Heart left ventricle (tissue), 16 donors: ENCODE measurements around the gene GLS2. TPM values are rescaled to one million over a fixed set of nuclear protein-coding genes. Genes with fewer than 3 reads are reported as not detected.

Source experiments
- ATAC-seq, 4 donors: fragments of 200-7000 bp; cut with Tn5 transposase; one replicate each; pipeline ENCODE4 v1.9.1; 2020 to 2022; ENCODE audit warnings: moderate library complexity in 4 of 4, mild to moderate bottlenecking in 3 of 4, moderate number of reproducible peaks in 1 of 4
- DNase-seq, 5 donors: peaks; one replicate each; pipeline ENCODE4 v3.0.0-alpha.2; 2020
- H3K27ac ChIP-seq, 12 donors: fragments of 200-600 bp; sonication (generic) in 4 of 12; one replicate each; pipeline versions ENCODE4 v1.5.0 to v1.8.0; 2016 to 2022; ENCODE audit warnings: mild to moderate bottlenecking in 2 of 12
- H3K27me3 ChIP-seq, 9 donors: fragments of 200-600 bp; sonication (generic) in 2 of 9; one replicate each; pipeline versions ENCODE4 v1.5.1 to v1.8.0; 2016 to 2022; ENCODE audit warnings: mild to moderate bottlenecking in 3 of 9
- H3K36me3 ChIP-seq, 9 donors: fragments of 200-600 bp; sonication (generic) in 2 of 9; one replicate each; pipeline versions ENCODE4 v1.5.0 to v1.8.0; 2018 to 2022; ENCODE audit warnings: mild to moderate bottlenecking in 2 of 9
- H3K4me1 ChIP-seq, 12 donors: fragments of 200-600 bp; sonication (generic) in 4 of 12; one replicate each; pipeline versions ENCODE4 v1.5.0 to v1.8.0; 2016 to 2022; ENCODE audit warnings: mild to moderate bottlenecking in 3 of 12
- H3K4me3 ChIP-seq, 12 donors: fragments of 200-600 bp; sonication (generic) in 4 of 12; one replicate each; pipeline versions ENCODE4 v1.5.0 to v1.8.0; 2017 to 2022; ENCODE audit warnings: mild to moderate bottlenecking in 9 of 12, moderate library complexity in 4 of 12
- H3K9me3 ChIP-seq, 12 donors: fragments of 200-600 bp; sonication (generic) in 4 of 12; one replicate each; pipeline versions ENCODE4 v1.5.0 to v1.8.0; 2016 to 2022; ENCODE audit warnings: mild to moderate bottlenecking in 1 of 12
- CTCF ChIP-seq, 12 donors: fragments of 200-600 bp; sonication (generic) in 4 of 12; IDR thresholded peaks; one replicate each; pipeline versions ENCODE4 v1.5.0 to v1.8.0; 2018 to 2022; ENCODE audit warnings: antibody characterized with exemption in 12 of 12, mild to moderate bottlenecking in 5 of 12
- POLR2A ChIP-seq, 2 donors: fragments of 450-650 bp; IDR thresholded peaks; one replicate each; pipeline ENCODE4 v1.6.1; 2017; ENCODE audit warnings: antibody characterized with exemption in 2 of 2, mild to moderate bottlenecking in 2 of 2, moderate library complexity in 2 of 2
- WGBS, 4 donors: extraction: QIAGEN DNeasy Blood & Tissue Kit in 2 of 4; methylation state at CpG; one replicate each; pipeline versions ENCODE4 v1.1.5 to v1.1.7; 2013 to 2018; 5-methylcytosine and 5-hydroxymethylcytosine counted together
- intact Hi-C, 10 donors: fragments of 100-400 bp; cut with DNase I; formaldehyde crosslinking; loops; one replicate each; pipeline versions ENCODE4 v1.11.1 to v1.14.2; 2022
- polyA plus RNA-seq, 2 donors: library from polyadenylated mRNA; stranded (reverse); fragments of 200-250 nt; gene quantifications; one replicate each; pipeline ENCODE4 v1.2.3, GENCODE V29; 2013
- total RNA-seq, 9 donors: library from RNA; depleted of rRNA in 2 of 9; stranded (reverse); fragments of >200 nt in 2 of 9; fragmentation: NEBNext Ultra II Directional in 3 of 9; extraction: Animal tissue kit (Norgen Biotek cat#: 25700) in 3 of 9; gene quantifications; one replicate each; pipeline versions ENCODE4 v1.1.0 to v1.2.4, GENCODE V29; 2016 to 2023
- donor health status: ischemic (EF 13 %, LVEDD 7.1; RV severe dilation, severe dysfunction).
- donor health status: healthy with polysubstance abuse.
- donor health status: DM: no; HTN: yes; CAD: no.
- donor health status: DM: no; HTN: no; CAD: no.
- donor health status: ischemic (EF 25% LVEDD 6.9; RV normal size, moderate dysfunction).
- donor health status: ischemic (EF 25% LVEDD 5.7; RV mildly dilated, moderate dysfunction).
- donor health status: healthy.
- donor health status: DM: yes; HTN: yes; CAD: no.
- donor health status: ischemic (EF 35%, LVEDD 5.7; RV mildly dilated, moderate dysfunction).
- donor health status: nonischemic (EF 11% LVEDD 7.7; RV severe dilation, severe dysfunction).
- donor health status: DM: yes; HTN: yes; CAD: no.
- donor health status: PGD.
- donor health status: ischemic (EF 29% LVEDD 5.4; RV normal size, mild dysfunction).
- donor health status: nonischemic (EF 23%, LVEDD 6.1; RV moderate dilation, normal function).

GLS2 gene
- total and polyA plus RNA-seq, 11 donors = 0.28 to 1.5 (median 0.80) TPM

DNA sequence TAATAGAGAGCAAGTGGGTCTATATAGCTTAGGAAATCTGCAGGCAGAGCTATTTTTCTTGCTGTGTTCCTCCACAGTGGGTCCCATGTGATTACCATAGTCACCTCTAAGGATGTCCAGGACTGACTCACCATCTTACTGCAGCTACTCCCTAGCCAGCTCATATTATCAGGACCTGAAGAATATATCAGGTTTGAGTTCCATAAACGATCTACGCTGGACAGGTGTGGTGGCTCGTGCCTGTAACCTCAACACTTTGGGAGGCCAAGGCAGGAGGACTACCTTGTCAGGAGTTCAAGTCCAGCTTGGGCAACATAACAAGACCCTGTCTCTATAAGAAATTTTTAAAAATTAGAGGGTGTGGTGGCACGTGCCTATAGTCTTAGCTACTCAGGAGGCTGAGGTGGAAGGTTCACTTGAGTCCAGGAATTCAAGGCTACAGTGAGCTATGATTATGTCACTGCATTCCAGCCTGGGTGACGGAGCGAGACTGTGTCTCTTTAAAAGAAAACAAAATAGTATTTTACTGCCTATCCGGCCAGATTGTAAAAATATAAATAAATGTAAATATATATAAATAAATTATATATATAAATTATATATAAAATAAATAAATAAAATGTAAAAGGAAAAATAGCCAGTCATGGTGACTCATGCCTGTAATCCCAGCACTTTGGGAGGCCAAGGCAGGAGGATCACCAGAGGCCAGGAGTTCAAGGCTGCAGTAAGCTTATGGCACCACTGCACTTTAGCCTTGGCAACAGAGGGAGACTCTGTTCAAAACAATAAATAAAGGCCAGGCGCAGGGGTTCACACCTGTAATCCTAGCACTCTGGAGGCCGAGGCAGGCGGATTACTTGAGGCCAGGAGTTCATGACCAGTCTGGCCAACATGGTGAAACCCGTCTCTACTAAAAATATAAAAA, 26.5 kb downstream of the GLS2 start:
- no peaks in the 10 kb centered on the region for H3K36me3 ChIP-seq
- no peaks in the 10 kb centered on the region for H3K9me3 ChIP-seq
- DNase-seq (no peak), ATAC-seq (no peak)
- no peak overlapping the region for H3K27ac ChIP-seq
- no peak overlapping the region for H3K4me3 ChIP-seq
- WGBS, 4 donors = 83 to 89% (median 87%) methylated on average over 11 of the region's 11 CpGs
- H3K4me1 ChIP-seq = peaks cover 0 to 7% (median 0%) of the 10 kb centered on the region in 12 donors
- no peak for TF ChIP-seq POLR2A (IDR thresholded peaks at IDR 0.05)
- TF ChIP-seq CTCF (IDR thresholded peaks at IDR 0.05) = no peak
- intact Hi-C loops = loop anchor here (5.0 to 10.0 kb wide), 9 partner anchors 97 to 337 kb away; partner anchors contain the start of genes IL23A (in 5 of the 10), PAN2 (in 5 of the 10), ESYT1 (in 4 of the 10) and APOF (in 2 of the 10)
- H3K27me3 ChIP-seq = no peaks in the 10 kb centered on the region

GRCh38 chr12:56457817-56458216, 30.1 kb downstream of the GLS2 start:
- no peaks in the 10 kb centered on the region for H3K4me1 ChIP-seq
- no peak for ATAC-seq
- no peaks in the 10 kb centered on the region for H3K36me3 ChIP-seq
- TF ChIP-seq POLR2A (IDR thresholded peaks at IDR 0.05) (no peak), CTCF (IDR thresholded peaks at IDR 0.05) (no peak)
- WGBS, 4 donors = 88 to 93% (median 91%) methylated on average over 4 of the region's 4 CpGs
- no peak overlapping the region for H3K27ac ChIP-seq
- H3K27me3 ChIP-seq = no peaks in the 10 kb centered on the region
- no peak overlapping the region for H3K4me3 ChIP-seq
- no peak for DNase-seq
- H3K9me3 ChIP-seq = no peaks in the 10 kb centered on the region
- intact Hi-C loops = loop anchor here in 1 of 10 donors (10.0 kb wide), 1 partner anchor 93 kb away; the partner anchor contains the start of genes APOF and STAT2

DNA sequence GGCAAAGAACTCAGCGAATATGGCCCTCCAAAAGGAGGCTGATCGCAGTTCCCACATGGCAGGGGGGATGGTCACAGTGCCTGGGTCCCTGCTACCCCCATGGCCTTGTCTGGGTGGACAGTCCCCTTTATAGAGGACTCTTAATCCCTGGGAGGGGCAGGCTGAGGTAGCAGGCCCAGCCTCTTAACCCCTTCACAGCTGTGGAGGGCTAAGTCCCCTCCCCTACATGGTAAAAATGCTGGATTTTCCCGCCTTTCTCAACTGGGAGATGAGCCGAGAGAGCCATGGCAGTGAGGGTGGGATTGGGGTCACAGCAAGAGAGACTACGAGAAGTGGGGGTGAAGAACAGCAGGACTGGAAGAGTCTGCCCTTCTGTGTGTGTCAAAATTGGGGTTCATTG, 33.4 kb downstream of the GLS2 start, which contains the start of gene MIP:
Gene MIP (minus strand): TSS at position 101 of the 400 bp plus-strand sequence. CDS start 44 bp downstream, at position 57.
- ATAC-seq (no peak), DNase-seq (no peak)
- TF ChIP-seq POLR2A (IDR thresholded peaks at IDR 0.05) (no peak), CTCF (IDR thresholded peaks at IDR 0.05) (no peak)
- Histone ChIP-seq H3K27me3 (no peaks in the 10 kb centered on the region), H3K4me3 (no peak within 1 kb of the TSS), H3K27ac (no peak within 1 kb of the TSS), H3K36me3 (no peaks in the 10 kb centered on the region), H3K4me1 (peaks cover 0 to 6% (median 4%) of the 10 kb centered on the region in 12 donors), H3K9me3 (no peaks in the 10 kb centered on the region)
- WGBS, 4 donors = 86 to 91% (median 87%) methylated on average over 5 of the region's 5 CpGs
- intact Hi-C loops = loop anchor here in 2 of 10 donors (5.0 to 10.0 kb wide), 2 partner anchors 90 to 92 kb away; partner anchors contain the start of genes APOF (in 2 of the 2) and STAT2 (in 2 of the 2)

DNA sequence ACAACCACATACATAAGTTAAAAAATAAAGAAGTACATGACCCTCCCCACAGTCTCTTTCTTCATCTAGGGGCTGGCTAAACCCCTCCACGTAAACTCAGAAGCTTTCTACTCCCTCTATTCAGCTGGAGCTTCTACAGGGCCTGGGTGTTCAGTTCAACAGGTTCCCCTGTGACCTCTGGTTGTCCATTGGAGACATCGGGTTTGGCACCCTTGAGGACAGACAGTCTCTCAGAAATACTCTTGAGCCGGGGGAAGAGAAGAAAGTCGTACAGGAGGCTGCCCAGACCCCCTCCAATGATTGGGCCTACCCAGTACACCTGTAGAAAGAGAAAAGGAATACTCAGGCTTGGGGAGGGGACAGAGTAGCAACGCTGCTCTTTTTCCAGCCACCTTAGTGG, 36.8 kb downstream of the GLS2 start:
- Histone ChIP-seq H3K4me1 (peaks cover 0 to 22% (median 10%) of the 10 kb centered on the region in 12 donors), H3K27ac (no peak overlapping the region), H3K36me3 (no peaks in the 10 kb centered on the region), H3K9me3 (no peaks in the 10 kb centered on the region), H3K27me3 (no peaks in the 10 kb centered on the region), H3K4me3 (no peak overlapping the region)
- ATAC-seq (no peak), DNase-seq (no peak)
- WGBS, 4 donors = 69 to 89% (median 79%) methylated on average over 5 of the region's 5 CpGs
- TF ChIP-seq POLR2A (IDR thresholded peaks at IDR 0.05) (no peak), CTCF (IDR thresholded peaks at IDR 0.05) (no peak)
- intact Hi-C loops = loop anchor here in 2 of 10 donors (5.0 to 10.0 kb wide), 2 partner anchors 86 to 89 kb away; partner anchors contain the start of genes APOF (in 2 of the 2) and STAT2 (in 2 of the 2)
